Measurements from ENCODE around the gene C19orf33.

The C19orf33 gene

GRCh38 chr19:38323291-38323690, 19.2 kb downstream of the C19orf33 start:
- H3K4me2 ChIP-seq (ENCODE audit: low read length), result no peak overlapping the region
- peaks cover 10 to 12% of the 10 kb centered on the region in 2 experiments for H3K36me3 ChIP-seq (ENCODE audit: control insufficient read depth in 1 of 2, insufficient read depth in 2 of 2, low read length in 2 of 2)
- no peak overlapping the region for H2AFZ ChIP-seq (ENCODE audit: insufficient read depth, low read length, poor library complexity)
- H3K4me1 ChIP-seq (ENCODE audit: control insufficient read depth in 1 of 2, insufficient read depth in 2 of 2, low read length in 2 of 2), result peaks cover 10 to 21% of the 10 kb centered on the region in 2 experiments
- H3K9ac ChIP-seq (ENCODE audit: low read length), result no peak overlapping the region
- no peaks in the 10 kb centered on the region for H3K27me3 ChIP-seq (ENCODE audit: insufficient read depth, low read length)
- H4K91ac ChIP-seq (ENCODE audit: low read depth, low read length), result no peak overlapping the region
- no peak overlapping the region for H3K14ac ChIP-seq (ENCODE audit: low read length)
- no peaks in the 10 kb centered on the region for H3K9me3 ChIP-seq (ENCODE audit: insufficient read depth, low read depth, low read length)
- no peak overlapping the region for H4K12ac ChIP-seq (ENCODE audit: low read depth, low read length)
- H2AK5ac ChIP-seq (ENCODE audit: low read length), result no peak overlapping the region
- H2BK12ac ChIP-seq (ENCODE audit: low read length), result no peak overlapping the region
- no peak overlapping the region for H3K4ac ChIP-seq (ENCODE audit: low read depth, low read length)
- H3K27ac ChIP-seq (ENCODE audit: low read depth, low read length), result no peak overlapping the region
- no peak overlapping the region for H3K18ac ChIP-seq (ENCODE audit: low read length)
- H3K4me3 ChIP-seq (ENCODE audit: low read depth, low read length), result no peak overlapping the region
- no peak for DNase-seq
- no peak overlapping the region for H2BK5ac ChIP-seq (ENCODE audit: low read depth, low read length, poor library complexity)
- H3K79me2 ChIP-seq (ENCODE audit: control insufficient read depth, insufficient read depth, low read length, poor library complexity), result peaks cover 4% of the 10 kb centered on the region
- H4K8ac ChIP-seq (ENCODE audit: low read depth, low read length), result no peak overlapping the region
- WGBS (ENCODE audit: extremely low coverage, insufficient coverage, insufficient read length), result no CpG with 5 or more reads among the region's 7 CpGs
- H2BK120ac ChIP-seq (ENCODE audit: insufficient read depth, low read length, poor library complexity), result no peak overlapping the region
- peaks cover 5% of the 10 kb centered on the region for H3K79me1 ChIP-seq (ENCODE audit: low read length)
- no peak overlapping the region for H3K23ac ChIP-seq (ENCODE audit: low read length)

GRCh38 chr19:38324431-38324830, 20.4 kb downstream of the C19orf33 start:
- peaks cover 5% of the 10 kb centered on the region for H3K79me1 ChIP-seq (ENCODE audit: low read length)
- H2AFZ ChIP-seq (ENCODE audit: insufficient read depth, low read length, poor library complexity), result no peak overlapping the region
- H3K79me2 ChIP-seq (ENCODE audit: control insufficient read depth, insufficient read depth, low read length, poor library complexity), result peaks cover 4% of the 10 kb centered on the region
- no peaks in the 10 kb centered on the region for H3K27me3 ChIP-seq (ENCODE audit: insufficient read depth, low read length)
- H2BK120ac ChIP-seq (ENCODE audit: insufficient read depth, low read length, poor library complexity), result no peak overlapping the region
- H3K23ac ChIP-seq (ENCODE audit: low read length), result no peak overlapping the region
- H3K9ac ChIP-seq (ENCODE audit: low read length), result no peak overlapping the region
- no peak overlapping the region for H3K18ac ChIP-seq (ENCODE audit: low read length)
- H2BK12ac ChIP-seq (ENCODE audit: low read length), result no peak overlapping the region
- H3K9me3 ChIP-seq (ENCODE audit: insufficient read depth, low read depth, low read length), result no peaks in the 10 kb centered on the region
- no peak overlapping the region for H3K14ac ChIP-seq (ENCODE audit: low read length)
- no CpG with 5 or more reads among the region's 4 CpGs for WGBS (ENCODE audit: extremely low coverage, insufficient coverage, insufficient read length)
- no peak overlapping the region for H2BK5ac ChIP-seq (ENCODE audit: low read depth, low read length, poor library complexity)
- peaks cover 10 to 12% of the 10 kb centered on the region in 2 experiments for H3K36me3 ChIP-seq (ENCODE audit: control insufficient read depth in 1 of 2, insufficient read depth in 2 of 2, low read length in 2 of 2)
- no peak overlapping the region for H2AK5ac ChIP-seq (ENCODE audit: low read length)
- no peak overlapping the region for H3K4me3 ChIP-seq (ENCODE audit: low read depth, low read length)
- H3K4me2 ChIP-seq (ENCODE audit: low read length), result no peak overlapping the region
- no peak overlapping the region for H4K8ac ChIP-seq (ENCODE audit: low read depth, low read length)
- peaks cover 7 to 18% of the 10 kb centered on the region in 2 experiments for H3K4me1 ChIP-seq (ENCODE audit: control insufficient read depth in 1 of 2, insufficient read depth in 2 of 2, low read length in 2 of 2)
- H3K27ac ChIP-seq (ENCODE audit: low read depth, low read length), result no peak overlapping the region
- H3K4ac ChIP-seq (ENCODE audit: low read depth, low read length), result no peak overlapping the region
- no peak overlapping the region for H4K12ac ChIP-seq (ENCODE audit: low read depth, low read length)
- H4K91ac ChIP-seq (ENCODE audit: low read depth, low read length), result no peak overlapping the region
- peak in 1 of 2 donors; percentile 37 for DNase-seq

DNA sequence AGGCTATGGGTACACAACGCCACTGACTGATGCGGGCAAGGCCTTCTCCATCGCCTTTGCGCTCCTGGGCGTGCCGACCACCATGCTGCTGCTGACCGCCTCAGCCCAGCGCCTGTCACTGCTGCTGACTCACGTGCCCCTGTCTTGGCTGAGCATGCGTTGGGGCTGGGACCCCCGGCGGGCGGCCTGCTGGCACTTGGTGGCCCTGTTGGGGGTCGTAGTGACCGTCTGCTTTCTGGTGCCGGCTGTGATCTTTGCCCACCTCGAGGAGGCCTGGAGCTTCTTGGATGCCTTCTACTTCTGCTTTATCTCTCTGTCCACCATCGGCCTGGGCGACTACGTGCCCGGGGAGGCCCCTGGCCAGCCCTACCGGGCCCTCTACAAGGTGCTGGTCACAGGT, 22.5 kb downstream of the C19orf33 start:
- no peak overlapping the region for H2AFZ ChIP-seq (ENCODE audit: insufficient read depth, low read length, poor library complexity)
- H3K23ac ChIP-seq (ENCODE audit: low read length), result no peak overlapping the region
- no peak overlapping the region for H3K4me2 ChIP-seq (ENCODE audit: low read length)
- no peak overlapping the region for H2BK5ac ChIP-seq (ENCODE audit: low read depth, low read length, poor library complexity)
- H3K36me3 ChIP-seq (ENCODE audit: control insufficient read depth in 1 of 2, insufficient read depth in 2 of 2, low read length in 2 of 2), result peaks cover 10 to 12% of the 10 kb centered on the region in 2 experiments
- no peaks in the 10 kb centered on the region for H3K27me3 ChIP-seq (ENCODE audit: insufficient read depth, low read length)
- no peak for DNase-seq
- no peak overlapping the region for H2BK120ac ChIP-seq (ENCODE audit: insufficient read depth, low read length, poor library complexity)
- no peak overlapping the region for H3K27ac ChIP-seq (ENCODE audit: low read depth, low read length)
- no peak overlapping the region for H4K12ac ChIP-seq (ENCODE audit: low read depth, low read length)
- no peak overlapping the region for H2AK5ac ChIP-seq (ENCODE audit: low read length)
- no peak overlapping the region for H3K4me3 ChIP-seq (ENCODE audit: low read depth, low read length)
- no peak overlapping the region for H3K18ac ChIP-seq (ENCODE audit: low read length)
- H3K9me3 ChIP-seq (ENCODE audit: insufficient read depth, low read depth, low read length), result no peaks in the 10 kb centered on the region
- WGBS (ENCODE audit: extremely low coverage, insufficient coverage, insufficient read length), result no CpG with 5 or more reads among the region's 22 CpGs
- H2BK12ac ChIP-seq (ENCODE audit: low read length), result no peak overlapping the region
- H4K8ac ChIP-seq (ENCODE audit: low read depth, low read length), result no peak overlapping the region
- no peaks in the 10 kb centered on the region for H3K79me1 ChIP-seq (ENCODE audit: low read length)
- no peak overlapping the region for H4K91ac ChIP-seq (ENCODE audit: low read depth, low read length)
- H3K14ac ChIP-seq (ENCODE audit: low read length), result no peak overlapping the region
- peaks cover under 1% of the 10 kb centered on the region in 2 experiments for H3K4me1 ChIP-seq (ENCODE audit: control insufficient read depth in 1 of 2, insufficient read depth in 2 of 2, low read length in 2 of 2)
- no peak overlapping the region for H3K4ac ChIP-seq (ENCODE audit: low read depth, low read length)
- H3K9ac ChIP-seq (ENCODE audit: low read length), result no peak overlapping the region
- H3K79me2 ChIP-seq (ENCODE audit: control insufficient read depth, insufficient read depth, low read length, poor library complexity), result no peaks in the 10 kb centered on the region

DNA sequence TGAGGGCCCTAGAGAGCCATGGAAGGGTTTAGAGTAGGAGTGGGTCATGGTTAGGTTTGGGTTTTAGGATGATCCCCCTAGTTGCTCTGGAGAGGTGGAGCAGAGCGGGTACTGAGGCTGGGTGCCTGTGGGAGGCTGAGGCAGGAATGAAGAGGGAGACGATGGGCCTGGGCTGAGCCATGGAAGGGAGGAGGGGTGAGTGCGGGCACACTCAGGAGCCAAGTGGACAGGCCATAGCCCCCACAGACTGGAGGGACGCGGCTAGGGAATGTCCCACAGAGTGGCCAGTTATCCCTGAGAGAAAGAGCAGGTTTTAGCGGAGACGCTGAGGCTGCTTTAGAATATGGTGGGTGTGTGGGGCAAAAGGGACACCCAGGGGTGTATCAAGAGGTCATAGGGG, 25.6 kb downstream of the C19orf33 start:
- peaks cover 10 to 12% of the 10 kb centered on the region in 2 experiments for H3K36me3 ChIP-seq (ENCODE audit: control insufficient read depth in 1 of 2, insufficient read depth in 2 of 2, low read length in 2 of 2)
- H3K4me1 ChIP-seq (ENCODE audit: control insufficient read depth in 1 of 2, insufficient read depth in 2 of 2, low read length in 2 of 2), result no peaks in the 10 kb centered on the region
- no peak overlapping the region for H3K27ac ChIP-seq (ENCODE audit: low read depth, low read length)
- H2BK12ac ChIP-seq (ENCODE audit: low read length), result no peak overlapping the region
- no peak overlapping the region for H4K12ac ChIP-seq (ENCODE audit: low read depth, low read length)
- no peak overlapping the region for H2AFZ ChIP-seq (ENCODE audit: insufficient read depth, low read length, poor library complexity)
- H3K4me3 ChIP-seq (ENCODE audit: low read depth, low read length), result no peak overlapping the region
- no peak for DNase-seq
- H3K79me2 ChIP-seq (ENCODE audit: control insufficient read depth, insufficient read depth, low read length, poor library complexity), result no peaks in the 10 kb centered on the region
- H3K27me3 ChIP-seq (ENCODE audit: insufficient read depth, low read length), result no peaks in the 10 kb centered on the region
- no peak overlapping the region for H2BK120ac ChIP-seq (ENCODE audit: insufficient read depth, low read length, poor library complexity)
- H3K9ac ChIP-seq (ENCODE audit: low read length), result no peak overlapping the region
- H4K91ac ChIP-seq (ENCODE audit: low read depth, low read length), result no peak overlapping the region
- H3K9me3 ChIP-seq (ENCODE audit: insufficient read depth, low read depth, low read length), result no peaks in the 10 kb centered on the region
- H3K18ac ChIP-seq (ENCODE audit: low read length), result no peak overlapping the region
- H2AK5ac ChIP-seq (ENCODE audit: low read length), result no peak overlapping the region
- no peak overlapping the region for H3K23ac ChIP-seq (ENCODE audit: low read length)
- no peak overlapping the region for H3K14ac ChIP-seq (ENCODE audit: low read length)
- no peak overlapping the region for H2BK5ac ChIP-seq (ENCODE audit: low read depth, low read length, poor library complexity)
- no peak overlapping the region for H4K8ac ChIP-seq (ENCODE audit: low read depth, low read length)
- H3K4ac ChIP-seq (ENCODE audit: low read depth, low read length), result no peak overlapping the region
- no CpG with 5 or more reads among the region's 7 CpGs for WGBS (ENCODE audit: extremely low coverage, insufficient coverage, insufficient read length)
- no peaks in the 10 kb centered on the region for H3K79me1 ChIP-seq (ENCODE audit: low read length)
- no peak overlapping the region for H3K4me2 ChIP-seq (ENCODE audit: low read length)

Measured in trophoblast cell (in vitro differentiated cells and primary cell).